Mucosa of rectum (tissue), 2 donors: ENCODE data around the gene ICA1.

Experiments used
- H3K27ac ChIP-seq, 2 donors: one replicate each; pipeline ENCODE4 v1.7.0; 2013; ENCODE audit warnings: inconsistent platforms in 2 of 2, low read depth in 2 of 2, low read length in 2 of 2
- H3K27me3 ChIP-seq, 2 donors: one replicate each; pipeline ENCODE4 v1.7.0; 2013; ENCODE audit warnings: low read length in 2 of 2; ENCODE audit not compliant: control insufficient read depth in 2 of 2, insufficient read depth in 2 of 2
- H3K36me3 ChIP-seq, 2 donors: one replicate each; pipeline ENCODE4 v1.7.0; 2013; ENCODE audit warnings: low read length in 2 of 2; ENCODE audit not compliant: control insufficient read depth in 2 of 2, insufficient read depth in 2 of 2
- H3K4me1 ChIP-seq, 2 donors: one replicate each; pipeline ENCODE4 v1.7.0; 2013; ENCODE audit warnings: low read length in 2 of 2, mild to moderate bottlenecking in 1 of 2; ENCODE audit not compliant: control insufficient read depth in 2 of 2, insufficient read depth in 2 of 2
- H3K4me3 ChIP-seq, 2 donors: one replicate each; pipeline ENCODE4 v1.7.0; 2013; ENCODE audit warnings: low read length in 2 of 2
- H3K9ac ChIP-seq, 2 donors: one replicate each; pipeline ENCODE4 v1.7.0; 2013; ENCODE audit warnings: low read length in 2 of 2, low read depth in 1 of 2, mild to moderate bottlenecking in 1 of 2
- H3K9me3 ChIP-seq, 2 donors: one replicate each; pipeline ENCODE4 v1.7.0; 2013; ENCODE audit warnings: low read length in 2 of 2; ENCODE audit not compliant: control insufficient read depth in 2 of 2
- donor health status: healthy.
- donor health status: Normal muscosa, but diverticular disease.

Gene ICA1

GRCh38 chr7:8168336-8168735, 93.6 kb downstream of the ICA1 start:
- H3K4me1 ChIP-seq, result no peaks in the 10 kb centered on the region
- H3K27me3 ChIP-seq, result no peaks in the 10 kb centered on the region

DNA sequence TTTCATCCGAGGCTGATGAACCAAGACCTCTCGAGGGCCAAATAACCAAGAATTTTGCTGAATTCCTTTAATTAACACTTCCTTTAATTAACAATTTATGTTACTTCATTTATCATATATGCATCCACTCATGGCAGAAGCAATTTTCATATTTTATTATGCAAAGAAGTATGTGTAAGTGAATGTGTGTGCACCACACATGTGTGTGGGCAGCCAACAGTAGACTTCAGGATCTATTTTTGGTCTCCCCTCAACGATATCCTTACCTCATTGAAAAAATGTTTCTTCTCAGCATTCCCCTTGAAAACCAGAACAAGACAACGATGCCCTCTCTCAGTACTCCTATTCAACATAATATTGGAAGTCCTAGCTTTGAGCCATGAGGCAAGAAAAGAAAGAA, 96.8 kb downstream of the ICA1 start:
- no peaks in the 10 kb centered on the region for H3K4me1 ChIP-seq
- H3K36me3 ChIP-seq, result no peaks in the 10 kb centered on the region
- no peak overlapping the region for H3K9ac ChIP-seq
- no peaks in the 10 kb centered on the region for H3K9me3 ChIP-seq
- no peak overlapping the region for H3K4me3 ChIP-seq
- no peak overlapping the region for H3K27ac ChIP-seq
- no peaks in the 10 kb centered on the region for H3K27me3 ChIP-seq

More at GRCh38 chr7:8168336-8168735, 93.6 kb downstream of the ICA1 start:
- H3K4me3 ChIP-seq, result no peak overlapping the region
- no peak overlapping the region for H3K9ac ChIP-seq
- no peaks in the 10 kb centered on the region for H3K36me3 ChIP-seq
- H3K27ac ChIP-seq, result no peak overlapping the region
- no peaks in the 10 kb centered on the region for H3K9me3 ChIP-seq

DNA sequence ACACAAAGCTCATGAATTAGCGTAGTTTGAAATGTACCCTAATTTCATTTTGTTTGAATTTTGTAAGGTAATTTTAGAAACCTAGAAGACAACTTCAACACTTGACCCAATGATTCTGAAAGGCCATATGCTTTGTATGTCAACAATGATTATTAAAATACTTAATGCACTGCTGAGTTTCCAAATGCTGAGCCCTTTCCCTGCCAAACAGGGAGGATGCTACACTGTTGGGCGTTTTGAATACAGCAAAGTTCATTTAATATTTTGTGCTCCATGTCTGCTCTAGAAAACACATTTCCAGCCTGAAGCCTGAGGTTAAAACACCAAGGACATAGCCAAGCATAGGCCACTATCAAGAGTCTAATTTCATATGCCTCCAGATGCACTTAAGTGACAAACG, 99.8 kb downstream of the ICA1 start:
- no peaks in the 10 kb centered on the region for H3K4me1 ChIP-seq
- peaks cover 0 to 2% of the 10 kb centered on the region in 2 donors for H3K36me3 ChIP-seq
- H3K9ac ChIP-seq, result no peak overlapping the region

DNA sequence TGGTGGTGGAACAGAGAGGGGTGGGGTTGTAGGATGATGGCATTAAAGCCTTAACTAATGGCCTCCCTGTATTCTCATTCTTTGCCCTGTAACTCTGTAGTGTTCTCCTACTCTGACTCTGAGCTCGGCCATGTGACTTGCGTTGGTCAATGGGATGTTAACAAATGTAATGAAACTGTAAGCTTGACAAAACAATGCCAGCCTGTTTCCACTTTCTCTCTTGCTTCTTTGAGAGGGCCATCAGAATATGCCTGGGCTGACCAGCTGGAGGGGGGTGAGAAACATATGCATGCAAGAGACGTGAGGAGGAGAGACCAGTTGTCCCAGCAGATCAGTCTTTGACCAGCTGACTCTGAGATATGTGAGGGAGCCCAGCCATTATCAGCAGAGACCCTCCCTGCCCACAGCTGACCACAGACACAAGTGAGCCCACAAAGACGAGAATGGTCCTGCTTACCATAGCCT, 100.6 kb downstream of the ICA1 start:
- Histone ChIP-seq H3K9ac (no peak overlapping the region), H3K4me3 (no peak overlapping the region), H3K4me1 (no peaks in the 10 kb centered on the region), H3K27me3 (no peaks in the 10 kb centered on the region), H3K27ac (no peak overlapping the region), H3K9me3 (no peaks in the 10 kb centered on the region), H3K36me3 (peaks cover 0 to 2% of the 10 kb centered on the region in 2 donors)

More for the DNA sequence above, 99.8 kb downstream of the ICA1 start:
- no peaks in the 10 kb centered on the region for H3K27me3 ChIP-seq
- H3K9me3 ChIP-seq, result no peaks in the 10 kb centered on the region
- no peak overlapping the region for H3K4me3 ChIP-seq
- H3K27ac ChIP-seq, result no peak overlapping the region

DNA sequence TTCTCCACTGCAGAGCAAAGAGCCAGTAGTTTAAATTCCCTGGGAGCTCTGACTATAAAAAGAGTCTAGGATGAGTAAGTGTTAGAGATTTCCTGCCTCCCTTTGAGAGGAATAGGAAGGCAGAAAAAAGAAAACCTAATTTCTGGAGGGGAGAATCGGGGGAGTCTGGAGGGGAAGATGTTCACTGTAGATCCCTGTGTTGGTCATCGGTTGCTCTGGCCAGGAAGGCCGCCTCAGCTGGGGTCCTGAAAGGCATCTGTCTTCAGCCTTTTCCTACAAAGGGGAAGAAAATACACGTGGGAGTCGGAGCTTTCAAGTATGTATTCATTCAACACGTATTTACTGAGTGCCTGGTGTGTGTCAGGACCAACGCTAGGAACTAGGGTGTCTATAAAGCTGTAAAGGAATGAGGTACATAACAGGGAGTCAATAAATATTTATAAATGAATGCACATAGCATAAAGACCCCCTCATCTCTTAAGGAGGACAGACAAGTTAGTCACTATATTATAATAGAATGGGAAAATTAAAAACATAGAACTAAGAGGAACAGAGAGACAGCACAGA, 101.1 kb downstream of the ICA1 start:
- Histone ChIP-seq H3K27me3 (no peaks in the 10 kb centered on the region), H3K9ac (no peak overlapping the region), H3K27ac (no peak overlapping the region), H3K4me1 (no peaks in the 10 kb centered on the region), H3K4me3 (no peak overlapping the region), H3K9me3 (no peaks in the 10 kb centered on the region), H3K36me3 (peaks cover 0 to 6% of the 10 kb centered on the region in 2 donors)

DNA sequence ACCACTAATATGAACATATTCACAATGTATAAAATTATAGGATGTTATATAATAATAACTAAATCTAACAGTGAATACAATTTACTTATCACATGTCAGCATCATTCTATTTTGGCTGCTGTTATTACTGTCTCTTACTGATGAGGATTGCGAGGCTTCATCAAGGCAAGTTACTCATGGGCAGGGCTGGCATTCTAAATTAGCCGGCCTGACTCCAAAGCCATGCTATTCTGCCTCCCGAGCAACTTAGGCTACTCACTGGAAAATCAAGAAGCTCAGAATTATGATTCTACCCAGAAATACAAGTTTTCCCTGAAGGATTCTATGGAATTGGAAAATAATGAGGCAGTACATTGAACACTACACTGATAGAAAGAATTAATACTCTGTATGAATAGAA, 101.7 kb downstream of the ICA1 start:
- H3K9ac ChIP-seq, result no peak overlapping the region
- no peak overlapping the region for H3K27ac ChIP-seq
- no peak overlapping the region for H3K4me3 ChIP-seq
- no peaks in the 10 kb centered on the region for H3K9me3 ChIP-seq
- H3K36me3 ChIP-seq, result peaks cover 0 to 6% of the 10 kb centered on the region in 2 donors
- H3K4me1 ChIP-seq, result no peaks in the 10 kb centered on the region
- H3K27me3 ChIP-seq, result no peaks in the 10 kb centered on the region

GRCh38 chr7:8159595-8159994, 102.4 kb downstream of the ICA1 start:
- Histone ChIP-seq H3K27me3 (no peaks in the 10 kb centered on the region), H3K4me1 (no peaks in the 10 kb centered on the region), H3K27ac (no peak overlapping the region), H3K9ac (no peak overlapping the region), H3K9me3 (no peaks in the 10 kb centered on the region), H3K36me3 (peaks cover 0 to 6% of the 10 kb centered on the region in 2 donors), H3K4me3 (no peak overlapping the region)

DNA sequence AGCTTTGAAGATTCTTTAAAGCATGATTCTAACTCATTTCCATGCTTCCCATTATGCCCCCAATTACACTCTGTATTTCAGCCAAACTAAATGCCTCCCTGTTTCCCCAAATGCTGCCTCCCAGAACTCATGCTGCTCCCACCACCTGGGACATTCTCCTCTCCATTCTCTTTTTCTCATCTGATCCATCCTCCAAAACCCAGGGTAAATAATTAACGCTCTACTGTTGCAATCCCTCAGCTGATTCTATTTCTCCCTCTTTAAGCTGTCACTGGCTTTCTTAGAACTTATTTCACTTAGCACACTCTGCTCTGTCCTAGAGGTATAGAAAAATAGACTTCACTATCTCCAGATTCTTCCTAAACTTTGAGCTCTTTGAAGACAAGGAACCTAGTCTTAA, 104.7 kb downstream of the ICA1 start:
- H3K9ac ChIP-seq, result no peak overlapping the region
- no peaks in the 10 kb centered on the region for H3K9me3 ChIP-seq
- H3K36me3 ChIP-seq, result peaks cover 0 to 6% of the 10 kb centered on the region in 2 donors

DNA sequence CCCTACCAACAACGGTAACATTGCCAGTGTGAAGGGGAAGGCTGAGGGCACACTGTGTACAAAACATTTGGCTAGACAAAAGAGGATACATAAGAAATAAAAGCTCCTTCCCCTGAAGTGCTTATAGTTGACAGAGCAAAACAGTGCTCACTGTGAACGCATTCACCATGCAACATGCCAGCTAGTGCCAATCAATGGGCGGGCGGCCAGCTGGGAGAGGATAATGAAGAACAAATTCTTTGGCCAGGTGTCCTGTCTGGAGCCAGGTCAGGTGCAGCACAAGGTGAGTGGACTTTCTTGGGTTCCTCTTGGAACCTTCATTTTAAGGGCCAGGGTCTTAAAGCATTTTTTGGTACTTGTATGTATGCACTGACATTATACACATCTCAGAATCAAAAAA, 106.1 kb downstream of the ICA1 start:
- Histone ChIP-seq H3K4me3 (no peak overlapping the region), H3K27me3 (no peaks in the 10 kb centered on the region), H3K36me3 (peaks cover 0 to 6% of the 10 kb centered on the region in 2 donors), H3K4me1 (no peaks in the 10 kb centered on the region), H3K9me3 (no peaks in the 10 kb centered on the region), H3K9ac (no peak overlapping the region), H3K27ac (no peak overlapping the region)

More for the DNA sequence above, 104.7 kb downstream of the ICA1 start:
- Histone ChIP-seq H3K27me3 (no peaks in the 10 kb centered on the region), H3K27ac (no peak overlapping the region), H3K4me3 (no peak overlapping the region), H3K4me1 (no peaks in the 10 kb centered on the region)

GRCh38 chr7:8154272-8154671, 107.7 kb downstream of the ICA1 start:
- Histone ChIP-seq H3K9me3 (no peaks in the 10 kb centered on the region), H3K27ac (no peak overlapping the region), H3K9ac (no peak overlapping the region), H3K36me3 (peaks cover 0 to 6% of the 10 kb centered on the region in 2 donors), H3K4me3 (no peak overlapping the region), H3K27me3 (no peaks in the 10 kb centered on the region), H3K4me1 (no peaks in the 10 kb centered on the region)
